ENCODE results near the gene UGT1A5. TPM values are rescaled to one million over a fixed set of nuclear protein-coding genes. Genes with fewer than 3 reads are reported as not detected.

The UGT1A5 gene
- total and polyA plus RNA-seq, 2 of the 8 experiments (the other 6 are each of a cell fraction or from before 2014, with no cell fraction given), result not detected

DNA sequence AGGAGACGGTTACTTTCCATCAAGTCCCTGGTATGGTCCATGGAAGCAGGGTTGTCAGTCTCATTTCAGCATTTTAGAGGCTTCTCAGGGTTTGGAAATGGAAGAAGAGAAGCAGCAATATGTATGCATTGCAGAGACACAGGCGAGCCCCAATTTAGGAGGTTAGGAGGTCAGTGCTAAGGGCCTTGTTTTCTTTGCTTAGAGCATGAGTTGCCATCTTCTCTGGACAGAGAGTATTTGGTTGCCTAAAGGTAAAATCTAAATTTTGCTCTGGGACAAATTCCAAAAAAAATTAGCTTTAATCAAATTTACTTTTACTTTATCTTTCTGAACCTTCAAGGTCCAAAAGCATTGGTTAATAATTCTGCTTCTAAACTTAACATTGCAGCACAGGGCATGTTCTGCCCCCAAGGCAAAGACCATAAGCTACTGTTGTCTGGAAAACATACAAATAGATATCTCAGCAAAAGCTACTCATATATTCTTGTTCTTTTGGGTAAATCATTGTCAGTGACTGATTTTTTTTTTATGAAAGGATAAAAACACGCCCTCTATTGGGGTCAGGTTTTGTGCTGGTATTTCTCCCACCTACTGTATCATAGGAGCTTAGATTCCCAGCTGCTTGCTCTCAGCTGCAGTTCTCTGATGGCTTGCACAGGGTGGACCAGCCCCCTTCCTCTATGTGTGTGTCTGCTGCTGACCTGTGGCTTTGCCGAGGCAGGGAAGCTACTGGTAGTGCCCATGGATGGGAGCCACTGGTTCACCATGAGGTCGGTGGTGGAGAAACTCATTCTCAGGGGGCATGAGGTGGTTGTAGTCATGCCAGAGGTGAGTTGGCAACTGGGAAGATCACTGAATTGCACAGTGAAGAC is 41.2 kb upstream of the UGT1A5 start, which contains the start of gene UGT1A9 (continued):
- no peak for TF ChIP-seq NRF1 (IDR thresholded peaks at IDR 0.05; ENCODE audit: low read depth, low read length)
- no peak for TF ChIP-seq CREB1 (IDR thresholded peaks at IDR 0.05)
- TF ChIP-seq SRF (IDR thresholded peaks at IDR 0.05; ENCODE audit: low read depth, low read length), result no peak
- no peak for TF ChIP-seq FOSL1 (IDR thresholded peaks at IDR 0.05; ENCODE audit: insufficient read depth, low read depth, low read length)
- no peak for TF ChIP-seq EP300 (IDR thresholded peaks at IDR 0.05; ENCODE audit: borderline replicate concordance in 1 of 2, low read depth in 2 of 2, low read length in 2 of 2)
- TF ChIP-seq GTF2F1 (IDR thresholded peaks at IDR 0.05; ENCODE audit: borderline replicate concordance, low read depth, low read length), result no peak

All from H1 (cell line).